Ramos (cell line): Measurements from ENCODE around the gene CELA1.
"Not testable (repeated sequence)": the region's sequence is repeated elsewhere in the genome, so short reads cannot be mapped to it uniquely, and the experiment has no call there.

Experiments used
- in situ Hi-C: fragments of 300-500 bp; cut with MboI; formaldehyde crosslinking; loops from one replicate; pipeline ENCODE4 v1.14.3; 2022; ENCODE audit warnings: low sequenced_read_pairs; ENCODE audit not compliant: unreplicated experiment

CELA1 gene

DNA sequence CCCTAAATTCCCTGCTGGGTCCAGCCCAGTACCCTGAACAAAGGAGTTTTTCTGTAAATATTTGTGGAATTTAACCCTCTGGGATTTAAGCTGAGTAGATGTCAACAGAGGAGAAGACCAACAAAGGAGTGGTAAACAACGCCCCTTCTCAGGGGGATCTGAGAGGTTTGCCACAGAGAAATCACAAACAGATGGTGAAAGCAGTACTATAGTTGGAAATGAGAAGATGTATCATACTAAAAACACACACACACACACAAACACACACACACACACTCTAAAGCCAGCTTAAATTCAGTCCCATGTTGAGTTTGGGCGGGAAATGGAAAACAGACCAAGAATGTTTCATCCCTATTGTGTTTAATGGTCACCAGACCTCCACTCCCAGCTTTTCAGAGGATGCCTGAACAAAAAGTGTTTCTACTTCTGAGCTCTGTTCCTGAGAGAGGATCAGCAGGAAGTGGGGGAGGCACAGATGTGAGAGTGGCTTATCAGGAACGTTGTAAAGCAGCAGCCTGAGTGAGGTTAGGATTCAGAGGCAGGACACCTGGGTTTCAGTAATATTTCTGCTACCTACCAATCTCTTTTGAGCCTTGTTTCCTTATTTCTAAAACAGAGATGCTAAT is 25.7 kb downstream of the CELA1 start:
- in situ Hi-C loops, result no loop called here

DNA sequence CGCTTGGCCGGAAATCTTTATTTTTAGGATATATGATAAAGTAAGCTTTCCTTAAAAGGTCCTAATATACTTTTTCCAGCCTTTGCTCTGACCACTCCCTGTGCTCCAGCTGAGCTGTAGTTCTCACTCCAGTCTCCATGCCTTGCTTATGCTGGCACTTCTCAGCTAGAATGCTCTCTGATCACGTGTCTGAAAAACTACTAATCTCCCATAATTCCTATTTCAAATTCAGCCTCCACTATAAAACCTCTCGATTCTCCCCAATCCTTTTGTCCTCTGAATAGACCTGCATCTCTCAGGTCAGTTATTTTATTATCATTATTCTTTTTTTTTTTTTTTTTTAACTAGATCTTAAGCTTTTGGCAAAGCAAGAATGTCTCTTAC is 26.2 kb downstream of the CELA1 start:
- in situ Hi-C loops, result no loop called here

DNA sequence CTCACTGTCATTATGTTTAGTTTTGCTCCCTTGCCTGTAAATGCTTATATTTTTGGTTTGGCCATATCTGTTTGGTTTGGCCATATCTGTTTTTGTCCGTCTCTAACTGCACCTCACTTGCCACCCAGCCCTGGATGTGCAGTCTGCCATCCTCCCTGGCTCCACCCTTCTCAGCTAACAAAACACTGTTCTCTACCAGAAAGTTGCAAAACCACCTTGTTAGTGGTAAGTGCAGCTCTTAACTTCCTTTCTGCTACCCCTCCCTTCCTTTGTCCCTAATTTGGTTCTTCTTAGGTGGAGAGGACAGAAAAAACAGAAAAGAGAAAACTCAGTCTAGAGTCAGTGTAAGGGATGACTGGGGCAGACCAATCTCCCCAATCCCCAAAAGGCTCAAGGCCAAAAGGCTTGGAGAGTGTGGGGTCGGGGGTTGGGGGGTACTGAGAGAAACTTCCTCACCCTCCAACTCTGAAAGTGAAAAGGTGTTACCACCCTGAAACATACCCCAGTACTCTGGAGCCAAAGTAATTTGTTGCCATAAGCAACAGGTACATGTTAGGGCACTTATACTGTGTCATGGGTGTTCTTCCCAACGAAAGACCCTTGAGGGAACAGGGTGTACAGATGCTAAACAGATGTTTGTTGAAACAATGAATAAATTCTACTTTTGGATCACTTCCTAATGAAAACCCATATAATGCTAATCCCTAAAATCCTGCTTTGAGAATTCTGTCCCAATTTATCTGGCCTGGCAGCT is 27.5 kb downstream of the CELA1 start:
- in situ Hi-C loops, result no loop called here

DNA sequence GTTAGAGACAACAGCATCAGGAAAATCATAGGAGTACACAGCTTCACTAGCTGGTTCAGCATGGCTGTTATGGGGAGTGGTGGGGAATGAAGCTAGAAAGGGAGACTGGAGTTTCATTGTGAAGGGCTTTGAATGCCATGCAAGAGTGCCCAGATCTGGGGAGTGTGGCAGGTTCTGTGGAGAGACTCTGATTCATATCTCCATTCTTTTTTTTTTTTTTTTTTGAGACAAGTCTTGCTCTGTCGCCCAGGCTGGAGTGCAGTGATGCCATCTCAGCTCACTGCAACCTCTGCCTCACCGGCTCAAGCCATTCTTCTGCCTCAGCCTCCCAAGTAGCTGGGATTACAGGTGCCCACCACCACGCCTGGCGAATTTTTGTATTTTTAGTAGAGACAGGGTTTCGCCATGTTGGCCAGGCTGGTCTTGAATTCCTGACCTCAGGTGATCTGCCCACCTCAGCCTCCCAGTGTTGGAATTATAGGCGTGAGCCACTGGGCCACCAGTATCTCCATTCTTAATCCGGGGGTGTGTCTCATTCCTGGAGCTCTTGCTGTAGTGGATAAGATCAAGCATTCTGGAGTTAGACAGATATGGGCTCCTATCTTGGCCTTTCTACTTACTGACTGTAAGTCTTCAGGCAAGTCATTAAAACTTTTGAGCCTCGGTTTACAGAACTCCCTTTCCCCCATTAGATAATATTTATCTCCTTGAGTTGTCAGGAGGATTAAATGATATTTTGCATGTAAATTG is 28.2 kb downstream of the CELA1 start:
- in situ Hi-C loops, result not testable (repeated sequence)

DNA sequence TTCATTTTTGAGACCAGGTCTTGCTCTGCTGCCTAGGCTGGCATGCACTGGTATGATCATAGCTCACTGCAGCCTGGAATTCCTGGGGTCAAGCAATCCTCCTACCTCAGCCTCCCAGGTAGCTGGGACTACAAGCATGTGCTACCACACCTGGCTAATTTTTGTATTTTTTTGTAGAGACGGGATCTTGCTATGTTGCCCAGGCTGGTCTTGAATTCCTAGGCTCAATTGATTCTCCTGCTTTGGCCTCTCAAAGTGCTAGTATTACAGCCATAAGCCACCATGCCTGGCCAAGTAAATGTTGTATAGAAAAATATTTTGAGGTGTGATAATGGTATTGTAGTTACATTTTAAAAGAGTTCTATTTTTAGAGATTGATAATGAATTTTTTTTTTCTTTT is 35.1 kb downstream of the CELA1 start:
- in situ Hi-C loops, result no loop called here

DNA sequence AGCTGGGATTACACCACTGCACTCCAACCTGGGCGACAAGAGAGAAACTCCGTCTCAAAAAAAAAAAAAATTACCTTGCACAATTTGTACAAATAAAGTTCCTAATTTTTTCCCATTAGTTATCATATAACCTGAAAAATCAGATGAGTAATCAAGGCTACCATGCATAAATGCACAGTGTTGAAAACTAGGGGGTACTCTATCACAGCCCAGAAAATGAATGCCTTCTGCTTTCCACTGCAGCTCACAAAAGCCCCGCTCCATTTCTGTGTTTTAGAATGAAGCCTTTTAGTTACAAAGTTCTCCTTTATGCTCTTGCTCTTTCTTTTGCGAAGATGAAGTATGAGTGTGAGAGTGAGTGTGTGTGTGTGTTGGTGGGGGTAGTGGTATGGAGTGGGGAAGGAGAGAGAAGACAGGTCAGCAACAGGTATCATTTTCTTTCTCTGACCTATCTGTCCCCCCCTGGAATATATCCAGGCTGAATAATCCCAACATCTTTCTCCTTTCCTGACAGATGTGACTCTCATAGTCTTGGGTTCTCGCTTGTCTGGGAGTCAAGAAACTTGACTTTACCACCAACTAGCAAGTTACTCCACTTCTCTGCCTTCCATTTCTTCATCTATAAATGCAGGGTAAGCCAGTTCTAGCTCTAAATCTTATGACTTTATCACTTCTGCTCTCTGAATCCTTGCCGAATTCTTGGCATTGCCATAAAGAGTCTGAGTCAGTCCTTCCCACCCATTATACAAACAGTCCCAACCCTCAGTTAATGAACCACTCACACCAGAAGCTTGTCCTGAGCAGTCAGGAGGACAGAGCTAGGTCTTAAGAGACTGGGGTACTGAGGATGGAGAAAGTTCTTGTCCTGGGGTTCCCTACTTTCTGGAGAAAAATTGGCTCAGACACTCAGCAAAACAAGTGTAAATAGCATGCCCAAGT is 38.6 kb downstream of the CELA1 start:
- in situ Hi-C loops, result no loop called here

DNA sequence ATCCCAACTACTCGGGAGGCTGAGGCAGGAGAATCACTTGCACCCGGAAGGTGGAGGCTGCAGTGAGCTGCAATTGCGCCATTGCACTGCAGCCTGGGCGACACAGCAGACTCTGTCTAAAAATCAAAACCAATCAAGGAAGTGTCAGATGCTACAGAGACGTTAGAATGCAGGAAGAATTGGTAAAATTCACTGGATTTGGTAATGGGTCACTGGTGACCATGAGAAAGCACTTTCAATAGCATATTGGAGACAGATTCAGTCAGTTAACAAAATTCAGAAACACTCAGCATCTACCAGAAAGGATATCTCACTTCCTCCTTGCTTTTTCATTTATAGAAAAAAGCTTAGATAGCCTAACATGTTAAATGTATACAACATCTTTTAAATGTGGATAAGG is 40.0 kb downstream of the CELA1 start:
- in situ Hi-C loops, result no loop called here

DNA sequence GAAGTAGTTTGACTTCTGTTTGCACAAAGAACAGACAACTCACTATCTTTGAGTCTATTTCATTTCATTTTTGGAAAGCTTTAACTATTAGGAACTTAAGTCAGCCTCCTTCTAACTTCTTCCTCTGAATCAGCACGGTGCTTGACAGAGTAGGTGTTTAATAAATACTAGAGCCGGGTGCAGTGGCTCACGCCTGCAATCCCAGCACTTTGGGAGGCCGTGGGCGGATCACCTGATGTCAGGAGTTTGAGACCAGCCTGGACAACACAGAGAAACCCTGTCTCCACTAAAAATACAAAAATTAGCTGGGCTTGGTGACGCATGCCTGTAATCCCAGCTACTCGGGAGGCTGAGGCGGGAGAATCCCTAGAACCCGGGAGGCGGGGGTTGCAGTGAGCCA is 45.7 kb downstream of the CELA1 start:
- in situ Hi-C loops, result not testable (repeated sequence)

DNA sequence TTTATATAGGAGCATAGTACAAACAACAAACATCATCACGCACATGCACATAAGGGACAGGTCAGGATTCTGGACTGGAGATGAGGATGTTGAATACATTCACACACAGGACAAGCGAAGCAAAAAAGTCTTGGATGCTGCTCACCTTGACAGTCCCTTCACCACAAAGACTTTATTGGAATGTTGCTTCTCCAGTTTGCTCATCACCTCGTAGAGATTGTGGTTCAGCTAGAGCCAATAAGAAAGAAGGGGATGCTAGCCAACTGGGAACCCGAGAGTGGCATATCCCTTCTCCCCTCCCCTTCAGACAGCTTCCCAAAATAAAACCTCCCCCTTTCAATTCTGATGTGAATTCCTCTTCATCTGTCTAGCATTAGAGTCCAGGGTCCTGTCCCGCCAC is 50.8 kb downstream of the CELA1 start:
- in situ Hi-C loops, result no loop called here

DNA sequence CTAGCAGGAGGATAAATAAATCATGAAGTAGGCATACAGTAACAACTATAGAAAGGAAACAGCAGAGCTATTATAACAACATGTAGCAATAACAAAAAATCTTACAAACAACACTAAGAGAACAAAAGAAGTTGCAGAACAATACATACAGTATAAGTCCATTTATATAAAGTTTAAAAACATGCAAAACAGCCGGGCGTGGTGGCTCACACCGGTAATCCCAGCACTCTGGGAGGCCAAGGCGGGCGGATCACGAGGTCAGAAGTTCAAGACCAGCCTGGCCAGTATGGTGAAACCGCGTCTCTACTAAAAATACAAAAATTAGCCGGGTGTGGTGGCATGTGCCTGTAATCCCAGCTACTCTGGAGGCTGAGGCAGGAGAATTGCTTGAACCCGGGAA is 52.4 kb downstream of the CELA1 start:
- in situ Hi-C loops, result not testable (repeated sequence)

DNA sequence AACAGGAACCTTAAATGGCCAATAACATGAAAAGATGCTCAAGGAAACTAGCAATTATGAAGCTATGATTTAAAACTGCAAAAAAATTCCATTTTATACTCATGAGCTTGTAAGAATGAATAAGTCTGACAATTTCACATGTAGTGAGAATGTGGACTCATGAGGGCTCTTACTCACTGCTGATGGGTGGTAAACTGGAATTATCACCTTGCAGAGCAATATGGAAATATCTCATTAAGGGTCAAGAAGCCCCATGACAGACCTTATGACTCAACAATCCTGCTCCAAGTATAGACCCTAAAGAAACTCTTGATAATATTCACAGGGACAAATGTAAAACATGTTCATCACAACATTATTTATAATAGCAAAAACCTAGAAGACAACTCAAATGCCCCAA is 52.8 kb downstream of the CELA1 start:
- in situ Hi-C loops, result no loop called here

DNA sequence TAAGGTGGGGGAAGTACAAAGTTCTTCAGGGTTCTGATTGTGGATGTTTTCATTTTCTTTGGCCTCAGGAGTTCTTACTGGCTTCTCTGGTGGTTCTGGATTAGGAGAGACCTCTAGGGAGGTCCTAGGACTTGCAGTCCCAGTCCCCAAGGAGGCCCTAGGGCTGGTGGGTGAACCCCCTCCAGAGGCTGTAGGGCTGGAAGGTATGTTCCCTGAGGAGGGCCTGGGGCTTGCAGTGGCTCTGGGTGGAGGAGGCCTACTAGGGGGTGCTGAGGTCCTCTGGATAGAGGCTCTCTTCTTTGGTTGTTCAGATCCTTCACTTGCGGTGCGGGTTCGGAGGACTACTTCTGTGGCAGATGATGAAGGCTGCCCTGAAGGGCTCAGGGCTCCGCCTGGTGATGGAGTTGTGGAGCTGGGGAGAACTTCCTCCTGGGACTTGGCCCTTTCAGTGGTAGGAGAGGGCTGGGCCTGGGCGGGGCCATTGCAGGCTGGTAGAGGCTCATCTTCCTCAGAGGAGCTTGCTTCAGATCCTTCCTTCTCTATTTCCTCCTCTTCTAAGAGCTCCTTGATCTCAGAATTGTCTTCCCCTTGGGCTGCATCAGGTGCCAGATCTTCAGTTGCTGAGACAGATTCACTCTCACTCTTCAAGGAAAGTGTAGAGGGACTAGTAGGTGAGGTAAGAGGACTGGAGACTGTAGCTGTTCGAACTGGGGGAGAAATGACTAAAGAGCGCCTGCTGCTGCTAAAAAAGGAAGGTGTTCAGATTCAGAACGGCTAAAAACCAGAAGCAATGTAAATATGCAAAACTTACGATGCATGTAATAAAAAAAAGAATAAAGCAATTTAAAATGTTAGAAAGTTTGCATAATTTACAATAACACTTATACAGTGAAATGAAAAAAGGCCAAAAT is 54.6 kb downstream of the CELA1 start:
- in situ Hi-C loops, result not testable (repeated sequence)

DNA sequence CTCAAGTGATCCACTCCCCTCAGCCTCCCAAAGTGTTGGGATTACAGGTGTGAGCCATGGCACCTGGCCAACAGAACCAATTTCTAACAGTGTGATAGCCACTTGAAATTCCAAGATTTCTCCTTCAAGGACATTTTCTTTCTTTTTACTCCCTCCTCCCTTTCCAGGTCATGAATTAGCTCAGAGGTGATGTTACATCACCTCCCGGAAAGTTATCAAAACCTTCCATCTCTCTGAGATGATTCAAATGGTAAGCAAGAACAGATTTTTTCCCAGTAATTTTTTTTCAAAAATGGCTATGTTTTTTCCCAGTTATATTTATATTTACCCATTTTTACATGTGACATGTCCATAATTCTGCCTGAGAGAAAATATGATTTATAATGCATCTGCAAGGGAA is 60.6 kb downstream of the CELA1 start:
- in situ Hi-C loops, result no loop called here

DNA sequence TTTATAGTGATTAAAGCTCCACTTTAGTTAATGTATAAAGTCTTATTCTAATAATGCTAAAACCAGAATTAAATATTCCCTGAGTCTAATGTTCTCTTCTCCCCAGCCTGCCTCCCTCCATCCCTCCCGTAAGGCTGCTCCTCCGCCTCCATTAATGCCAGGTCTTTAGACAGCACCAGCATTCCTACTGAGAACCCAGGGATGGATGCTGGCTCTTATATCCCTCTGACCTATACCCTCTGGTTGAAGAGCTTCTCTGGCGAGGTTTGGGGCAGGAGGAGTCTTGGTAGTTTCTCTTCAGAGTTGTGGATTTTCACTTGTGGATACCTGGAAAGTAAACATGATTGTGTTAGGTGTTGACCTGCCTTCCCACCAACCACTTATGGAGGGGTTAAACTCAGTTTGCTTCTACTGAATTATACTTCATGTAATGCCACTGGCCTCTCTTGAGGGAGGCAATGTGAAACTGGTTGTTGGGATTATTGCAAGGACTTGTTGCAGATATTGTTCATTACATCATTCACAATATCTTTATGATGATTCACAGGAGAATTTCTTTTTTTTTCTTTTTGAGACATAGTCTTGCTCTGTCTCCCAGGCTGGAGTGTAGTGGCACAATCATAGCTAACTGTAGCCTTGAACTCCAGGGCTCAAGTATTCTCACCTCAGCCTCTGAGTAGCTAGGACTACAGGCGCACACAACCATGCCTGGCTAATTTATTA is 65.1 kb downstream of the CELA1 start:
- in situ Hi-C loops, result no loop called here
